SK-N-SH (cell line): ENCODE measurements around the gene DACT2.

Experiments
- CTCF ChIP-seq: fragments of 200-600 bp; sonication (generic); IDR thresholded peaks from 2 replicates; pipeline ENCODE4 v1.6.1; 2017; ENCODE audit warnings: antibody characterized with exemption, mild to moderate bottlenecking, moderate library complexity
- ELF1 ChIP-seq: IDR thresholded peaks from 2 replicates; pipeline ENCODE4 v1.4.0; 2012
- MAX ChIP-seq: IDR thresholded peaks from 2 replicates; pipeline ENCODE4 v1.4.0; 2012; ENCODE audit warnings: low read depth
- RCOR1 ChIP-seq: fragments of 150-350 bp; IDR thresholded peaks from 2 replicates; pipeline ENCODE4 v1.6.1; 2017; ENCODE audit warnings: antibody characterized with exemption, low read length
- RXRA ChIP-seq: IDR thresholded peaks from 2 replicates; pipeline ENCODE4 v1.4.0; 2012; ENCODE audit warnings: low read depth, mild to moderate bottlenecking, borderline replicate concordance
- SIN3A ChIP-seq: IDR thresholded peaks from 2 replicates; pipeline ENCODE4 v1.6.1; 2012; ENCODE audit warnings: low read depth, mild to moderate bottlenecking, low read length, moderate library complexity, borderline replicate concordance
- SMC3 ChIP-seq: IDR thresholded peaks from 2 replicates; pipeline ENCODE4 v1.6.1; 2012; ENCODE audit warnings: low read depth, low read length, improper control_type of control experiment
- YY1 ChIP-seq: IDR thresholded peaks from 2 replicates; pipeline ENCODE4 v1.4.0; 2012; ENCODE audit warnings: low read depth, mild to moderate bottlenecking

- no peak for TF ChIP-seq SMC3
- TF ChIP-seq RCOR1, result no peak
- no peak for TF ChIP-seq CTCF
- TF ChIP-seq YY1, result no peak
- TF ChIP-seq RXRA, result no peak
- TF ChIP-seq ELF1, result no peak
- no peak for TF ChIP-seq MAX
- no peak for TF ChIP-seq SIN3A
These were observed 44.5 kb upstream of the DACT2 start for GRCh38 chr6:168363811-168364792.
